ENCODE measurements around the gene NBAS.

GRCh38 chr2:15602393-15602792, 41.3 kb upstream of the NBAS start:
- TF ChIP-seq CTCF (IDR thresholded peaks at IDR 0.05; ENCODE audit: insufficient read depth, low read length, poor library complexity, severe bottlenecking) (no peak), EZH2phosphoT487 (conservative IDR thresholded peaks at IDR 0.05; ENCODE audit: low read length) (no peak)

All from SU-DHL-6 (cell line).